PC-3 (cell line): ENCODE results near the gene EDNRA. TPM values are rescaled to one million over a fixed set of nuclear protein-coding genes. Genes with fewer than 3 reads are reported as not detected.

Source experiments
- ATAC-seq: fragments of 200-7000 bp; cut with Tn5 transposase; 2 replicates; pipeline ENCODE4 v1.9.1; 2020; ENCODE audit warnings: mild to moderate bottlenecking, moderate library complexity
- BruUV-seq: library from RNA; stranded (reverse); fragments of 400-500 nt; replicated peaks from 2 replicates; lab custom pipeline; 2021; lab: Mats Ljungman, UMichigan
- CTCF ChIA-PET: fragments of 300-600 bp; sonication (Branson Sonifier 250); formaldehyde crosslinking; loops from one replicate; lab custom pipeline; 2022; ENCODE audit warnings: antibody characterized with exemption; lab: Charles Lee
- POLR2A ChIA-PET: fragments of 300-600 bp; sonication (Branson Sonifier 250); formaldehyde crosslinking; loops from one replicate; lab custom pipeline; 2022; ENCODE audit warnings: antibody characterized with exemption; ENCODE audit not compliant: unreplicated experiment; lab: Charles Lee
- DNase-seq: peaks from one replicate; pipeline ENCODE4 v3.0.0-alpha.2; 2015
- H2AFZ ChIP-seq: fragments of 300-600 bp; sonication (generic); 2 replicates; pipeline ENCODE4 v1.6.0; 2016; ENCODE audit warnings: antibody characterized with exemption, low read length
- H3F3A ChIP-seq: fragments of 300-600 bp; sonication (generic); one replicate; pipeline ENCODE4 v1.6.0; 2017; ENCODE audit warnings: antibody characterized with exemption, low read length, control low read depth, mild to moderate bottlenecking; ENCODE audit not compliant: unreplicated experiment
- H3K27ac ChIP-seq: fragments of 300-600 bp; sonication (generic); 2 replicates; pipeline ENCODE4 v1.5.1; 2016; ENCODE audit warnings: mild to moderate bottlenecking, low read length
- H3K27me3 ChIP-seq: fragments of 300-600 bp; sonication (generic); 2 replicates; pipeline ENCODE4 v1.6.1; 2016; ENCODE audit warnings: low read length, mixed read lengths
- H3K36me3 ChIP-seq: fragments of 300-600 bp; sonication (generic); 2 replicates; pipeline ENCODE4 v1.6.1; 2016; ENCODE audit warnings: low read depth, mixed run types, low read length, mixed read lengths
- H3K4me1 ChIP-seq: fragments of 300-600 bp; sonication (generic); 2 replicates; pipeline ENCODE4 v1.5.1; 2016; ENCODE audit warnings: low read length; ENCODE audit not compliant: insufficient read depth
- H3K4me2 ChIP-seq: fragments of 300-600 bp; sonication (generic); 2 replicates; pipeline ENCODE4 v1.6.0; 2016; ENCODE audit warnings: low read length
- H3K4me3 ChIP-seq: fragments of 300-600 bp; sonication (generic); 2 replicates; pipeline ENCODE4 v1.5.1; 2016; ENCODE audit warnings: mild to moderate bottlenecking, low read length, mixed read lengths
- H3K79me2 ChIP-seq: fragments of 300-600 bp; sonication (generic); 2 replicates; pipeline ENCODE4 v1.6.1; 2017; ENCODE audit warnings: low read length, mixed read lengths
- H3K9ac ChIP-seq: fragments of 300-600 bp; sonication (generic); 2 replicates; pipeline ENCODE4 v1.6.0; 2016; ENCODE audit warnings: mild to moderate bottlenecking, low read length
- H3K9me2 ChIP-seq: fragments of 300-600 bp; sonication (generic); replicated peaks from 2 replicates; pipeline ENCODE4 v1.6.1; 2016; ENCODE audit warnings: mixed run types, low read length, mixed read lengths
- H3K9me3 ChIP-seq: fragments of 300-600 bp; sonication (generic); 2 replicates; pipeline ENCODE4 v1.6.1; 2016; ENCODE audit warnings: low read length, mixed read lengths
- H4K20me1 ChIP-seq: fragments of 300-600 bp; sonication (generic); 2 replicates; pipeline ENCODE4 v1.6.1; 2016; ENCODE audit warnings: low read length, mixed read lengths
- EZH2 ChIP-seq: fragments of 300-600 bp; sonication (generic); IDR thresholded peaks from one replicate; pipeline ENCODE4 v1.6.1; 2017; ENCODE audit warnings: antibody characterized with exemption, mild to moderate bottlenecking, low read length; ENCODE audit not compliant: unreplicated experiment
- EZH2phosphoT487 ChIP-seq: fragments of 300-600 bp; sonication (generic); IDR thresholded peaks from 2 replicates; pipeline ENCODE4 v1.6.1; 2018; ENCODE audit warnings: mild to moderate bottlenecking, antibody characterized with exemption, low read length, borderline replicate concordance
- intact Hi-C: fragments of 100-400 bp; cut with micrococcal nuclease; formaldehyde crosslinking; loops from 2 replicates; pipeline ENCODE4 v1.9.0; 2023
- total RNA-seq: library from RNA; depleted of rRNA; stranded (reverse); fragments of >200 nt; gene quantifications from 2 replicates; pipeline ENCODE4 v1.2.3, GENCODE V29; 2014
- TF ChIP-seq, protein P1 (sequence below): fragments of 300-600 bp; sonication (generic); conservative IDR thresholded peaks from 2 replicates; pipeline ENCODE4 v1.5.1; 2017; ENCODE audit warnings: antibody characterized with exemption, low read depth, mild to moderate bottlenecking, low read length

EDNRA gene
- total RNA-seq, 1 experiment from 2014 or later = 2.4 TPM

DNA sequence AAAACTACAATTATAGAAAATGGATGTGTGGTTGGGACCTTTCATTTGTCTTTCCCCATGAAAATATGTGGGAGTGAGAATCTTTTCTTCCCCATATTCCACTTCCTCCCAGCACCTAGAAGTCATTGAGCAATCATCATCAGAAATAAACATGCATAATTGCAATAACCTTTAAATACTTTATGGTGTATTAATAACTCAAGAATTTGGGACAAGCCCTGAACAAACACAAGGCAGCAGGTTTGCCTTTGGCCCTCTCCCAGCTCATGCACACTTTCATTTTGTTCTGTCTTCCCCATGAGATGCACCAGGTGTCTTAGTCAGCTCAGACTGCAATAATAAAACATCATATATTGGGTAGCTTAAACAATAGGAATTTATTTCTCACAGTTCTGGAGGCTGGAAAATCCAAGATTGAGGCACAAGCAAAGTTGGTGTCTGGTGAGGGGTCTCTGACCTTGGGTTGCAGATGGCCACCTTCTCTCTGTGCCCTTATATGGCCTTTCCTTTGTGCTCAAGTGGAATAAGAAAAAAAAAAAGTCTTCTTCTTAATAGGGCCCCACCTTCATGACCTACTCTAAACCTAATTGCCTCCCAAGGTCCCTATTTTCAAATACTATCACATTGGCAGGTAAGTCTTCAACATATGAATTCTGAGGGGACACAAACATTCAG is 101.6 kb downstream of the EDNRA start:
- BruUV-seq = no TSS peak
- POLR2A ChIA-PET = no interaction called here
- Histone ChIP-seq H3K4me2 (peak overlapping the region; percentile 19), H3K36me3 (no peaks in the 10 kb centered on the region), H3F3A (peaks cover 6% of the 10 kb centered on the region), H3K4me1 (peaks cover 45% of the 10 kb centered on the region), H3K79me2 (no peaks in the 10 kb centered on the region), H3K9me2 (no peaks in the 10 kb centered on the region), H3K27me3 (no peaks in the 10 kb centered on the region), H3K27ac (peak overlapping the region; percentile 88), H4K20me1 (no peaks in the 10 kb centered on the region), H2AFZ (no peak overlapping the region), H3K4me3 (no peak overlapping the region), H3K9me3 (no peaks in the 10 kb centered on the region), H3K9ac (peak overlapping the region; percentile 55)
- peak; percentile 55 for ATAC-seq
- CTCF ChIA-PET = interaction anchor here (1.0 kb wide), 1 partner anchor 64 kb away, joined by 4 read pairs; no protein-coding TSS in a partner anchor
- intact Hi-C loops = loop anchor here (2.0 to 10.0 kb wide), 2 partner anchors 40 to 248 kb away; no protein-coding TSS in a partner anchor
- peak; percentile 90 for DNase-seq
- TF ChIP-seq EZH2 = no peak
- TF ChIP-seq, protein P1, sequence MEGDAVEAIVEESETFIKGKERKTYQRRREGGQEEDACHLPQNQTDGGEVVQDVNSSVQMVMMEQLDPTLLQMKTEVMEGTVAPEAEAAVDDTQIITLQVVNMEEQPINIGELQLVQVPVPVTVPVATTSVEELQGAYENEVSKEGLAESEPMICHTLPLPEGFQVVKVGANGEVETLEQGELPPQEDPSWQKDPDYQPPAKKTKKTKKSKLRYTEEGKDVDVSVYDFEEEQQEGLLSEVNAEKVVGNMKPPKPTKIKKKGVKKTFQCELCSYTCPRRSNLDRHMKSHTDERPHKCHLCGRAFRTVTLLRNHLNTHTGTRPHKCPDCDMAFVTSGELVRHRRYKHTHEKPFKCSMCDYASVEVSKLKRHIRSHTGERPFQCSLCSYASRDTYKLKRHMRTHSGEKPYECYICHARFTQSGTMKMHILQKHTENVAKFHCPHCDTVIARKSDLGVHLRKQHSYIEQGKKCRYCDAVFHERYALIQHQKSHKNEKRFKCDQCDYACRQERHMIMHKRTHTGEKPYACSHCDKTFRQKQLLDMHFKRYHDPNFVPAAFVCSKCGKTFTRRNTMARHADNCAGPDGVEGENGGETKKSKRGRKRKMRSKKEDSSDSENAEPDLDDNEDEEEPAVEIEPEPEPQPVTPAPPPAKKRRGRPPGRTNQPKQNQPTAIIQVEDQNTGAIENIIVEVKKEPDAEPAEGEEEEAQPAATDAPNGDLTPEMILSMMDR = no peak
- TF ChIP-seq EZH2phosphoT487 = no peak

DNA sequence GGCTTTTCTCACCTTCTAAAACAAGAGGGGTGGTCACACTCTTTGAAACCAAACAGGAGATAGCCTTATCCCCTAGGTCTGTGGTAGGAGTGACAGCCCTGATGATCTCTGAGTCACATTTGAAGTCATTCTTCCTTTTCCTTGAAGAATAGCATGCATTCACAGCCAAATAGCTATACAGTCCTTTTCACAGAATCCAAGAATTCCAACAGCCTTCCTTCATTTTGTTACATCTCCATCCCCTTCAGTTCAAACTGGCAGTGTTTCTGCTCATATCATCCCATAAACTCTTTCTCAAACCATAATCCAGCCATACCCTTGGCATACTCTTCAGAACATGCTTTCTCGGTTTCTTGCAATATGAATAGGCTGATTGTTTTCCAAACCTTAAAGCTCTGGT is 103.0 kb downstream of the EDNRA start:
- ATAC-seq (peak; percentile 39; the same call in 1 of the 2 replicates), DNase-seq (no peak)
- no TSS peak for BruUV-seq
- Histone ChIP-seq H4K20me1 (no peaks in the 10 kb centered on the region), H3K9ac (no peak overlapping the region), H3K9me3 (no peaks in the 10 kb centered on the region), H3K4me3 (no peak overlapping the region), H3K4me1 (peaks cover 35% of the 10 kb centered on the region), H3K27me3 (no peaks in the 10 kb centered on the region), H2AFZ (no peak overlapping the region), H3K79me2 (no peaks in the 10 kb centered on the region), H3K36me3 (no peaks in the 10 kb centered on the region), H3K27ac (0 out of 2 replicates have a peak overlapping the region, but pooled peaks have one; percentile 88), H3K9me2 (no peaks in the 10 kb centered on the region), H3K4me2 (no peak overlapping the region), H3F3A (peaks cover 6% of the 10 kb centered on the region)
- no peak for TF ChIP-seq EZH2phosphoT487
- TF ChIP-seq EZH2 = no peak
- TF ChIP-seq, protein P1 = no peak
- intact Hi-C loops = loop anchor here (2.0 to 10.0 kb wide), 2 partner anchors 41 to 249 kb away; no protein-coding TSS in a partner anchor
- ChIA-PET POLR2A (no interaction called here), CTCF (no interaction called here)

DNA sequence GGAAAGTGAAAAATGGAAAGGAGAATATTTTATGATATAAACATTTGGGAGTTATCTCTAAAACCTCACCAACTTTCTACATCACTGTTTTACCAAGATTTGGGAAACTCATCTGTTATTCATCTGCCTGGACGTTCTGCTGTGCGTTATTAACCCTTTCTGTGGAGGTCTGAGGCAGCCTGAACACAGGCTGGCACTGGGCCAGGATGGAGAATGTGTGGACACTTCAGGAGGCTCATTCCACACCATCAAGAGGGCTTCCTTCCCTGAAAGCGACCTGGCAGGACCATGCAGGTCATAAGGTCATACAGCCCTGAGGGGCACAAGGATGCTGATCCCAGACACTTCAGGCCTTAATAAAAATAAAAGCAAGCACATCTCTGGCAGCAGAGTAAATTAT is 105.1 kb downstream of the EDNRA start:
- POLR2A ChIA-PET = no interaction called here
- Histone ChIP-seq H3K4me1 (peaks cover 34% of the 10 kb centered on the region), H3K9ac (no peak overlapping the region), H3K79me2 (no peaks in the 10 kb centered on the region), H2AFZ (no peak overlapping the region), H3K27me3 (no peaks in the 10 kb centered on the region), H3K9me3 (no peaks in the 10 kb centered on the region), H3F3A (peaks cover 6% of the 10 kb centered on the region), H3K27ac (no peak overlapping the region), H3K36me3 (no peaks in the 10 kb centered on the region), H3K4me3 (no peak overlapping the region), H3K9me2 (no peaks in the 10 kb centered on the region), H4K20me1 (no peaks in the 10 kb centered on the region), H3K4me2 (no peak overlapping the region)
- TF ChIP-seq, protein P1 = no peak
- ATAC-seq (no peak), DNase-seq (no peak)
- no TSS peak for BruUV-seq
- intact Hi-C loops = loop anchor here (10.0 kb wide), 1 partner anchor 251 kb away; no protein-coding TSS in a partner anchor
- CTCF ChIA-PET = interaction anchor here (0.6 kb wide), 1 partner anchor 9 kb away, joined by 3 read pairs; no protein-coding TSS in a partner anchor
